OCI-M2 (cell line): Measurements from ENCODE around the gene MLLT10.
A peak's percentile ranks its signal among the peaks of the same experiment; 100 is the strongest.

Experiments used
- DNase-seq: peaks from one replicate; lab custom pipeline; 2025; ENCODE audit not compliant: unreplicated experiment; lab: John Stamatoyannopoulos, UW

The MLLT10 gene

GRCh38 chr10:21533467-21534279, at the start of gene MLLT10:
Gene MLLT10 (plus strand): TSS chr10:21534232. CDS start chr10:21534645, 413 bp downstream.
- DNase-seq: no peak

- DNase-seq: no peak
Observed at GRCh38 chr10:21487416-21488180, 46.4 kb upstream of the MLLT10 start.

- DNase-seq: no peak
Observed at GRCh38 chr10:21488246-21488956, 45.6 kb upstream of the MLLT10 start.

GRCh38 chr10:21488957-21489446, 45.0 kb upstream of the MLLT10 start:
- no peak for DNase-seq

GRCh38 chr10:21490028-21490710, 43.9 kb upstream of the MLLT10 start:
- no peak for DNase-seq

GRCh38 chr10:21490711-21491105, 43.3 kb upstream of the MLLT10 start:
- no peak for DNase-seq

GRCh38 chr10:21492421-21492820, 41.6 kb upstream of the MLLT10 start:
- no peak for DNase-seq

GRCh38 chr10:21493784-21494183, 40.2 kb upstream of the MLLT10 start:
- no peak for DNase-seq

- no peak for DNase-seq
Observed at GRCh38 chr10:21494191-21495001, 39.6 kb upstream of the MLLT10 start.

- DNase-seq: no peak
Observed at GRCh38 chr10:21495002-21495751, 38.9 kb upstream of the MLLT10 start.

- peak; percentile 46 for DNase-seq
Observed at GRCh38 chr10:21495752-21496342, 38.2 kb upstream of the MLLT10 start.

GRCh38 chr10:21496343-21497176, 37.5 kb upstream of the MLLT10 start:
- no peak for DNase-seq

GRCh38 chr10:21497177-21497807, 36.7 kb upstream of the MLLT10 start:
- no peak for DNase-seq

- no peak for DNase-seq
Observed at GRCh38 chr10:21498377-21498776, 35.7 kb upstream of the MLLT10 start.

GRCh38 chr10:21498986-21499385, 35.0 kb upstream of the MLLT10 start:
- DNase-seq: no peak

- DNase-seq: no peak
Observed at GRCh38 chr10:21499701-21500577, 34.1 kb upstream of the MLLT10 start.

GRCh38 chr10:21500578-21500910, 33.5 kb upstream of the MLLT10 start:
- no peak for DNase-seq
